Muscle layer of colon (tissue), 2 donors: ENCODE data around the gene TTC6.

Experiments used
- H3K27ac ChIP-seq: one replicate; pipeline ENCODE4 v1.7.0; 2013; ENCODE audit warnings: low read depth, mild to moderate bottlenecking, low read length, moderate library complexity
- H3K27me3 ChIP-seq, 2 donors: one replicate each; pipeline ENCODE4 v1.7.0; 2013; ENCODE audit warnings: low read length in 2 of 2, mild to moderate bottlenecking in 2 of 2; ENCODE audit not compliant: insufficient read depth in 2 of 2, control insufficient read depth in 1 of 2
- H3K36me3 ChIP-seq: one replicate; pipeline ENCODE4 v1.7.0; 2013; ENCODE audit warnings: mild to moderate bottlenecking, low read length; ENCODE audit not compliant: insufficient read depth
- H3K4me1 ChIP-seq: one replicate; pipeline ENCODE4 v1.7.0; 2013; ENCODE audit warnings: mild to moderate bottlenecking, low read length; ENCODE audit not compliant: insufficient read depth
- H3K4me3 ChIP-seq, 2 donors: one replicate each; pipeline ENCODE4 v1.7.0; 2013; ENCODE audit warnings: low read length in 2 of 2, low read depth in 1 of 2, mild to moderate bottlenecking in 1 of 2, moderate library complexity in 1 of 2
- H3K9ac ChIP-seq: one replicate; pipeline ENCODE4 v1.7.0; 2013; ENCODE audit warnings: low read length
- H3K9me3 ChIP-seq: one replicate; pipeline ENCODE4 v1.7.0; 2013; ENCODE audit warnings: mild to moderate bottlenecking, low read length
- donor health status: abdominal sarcoma.
- donor health status: Adenocarcinoma of cecum.

TTC6 gene

DNA sequence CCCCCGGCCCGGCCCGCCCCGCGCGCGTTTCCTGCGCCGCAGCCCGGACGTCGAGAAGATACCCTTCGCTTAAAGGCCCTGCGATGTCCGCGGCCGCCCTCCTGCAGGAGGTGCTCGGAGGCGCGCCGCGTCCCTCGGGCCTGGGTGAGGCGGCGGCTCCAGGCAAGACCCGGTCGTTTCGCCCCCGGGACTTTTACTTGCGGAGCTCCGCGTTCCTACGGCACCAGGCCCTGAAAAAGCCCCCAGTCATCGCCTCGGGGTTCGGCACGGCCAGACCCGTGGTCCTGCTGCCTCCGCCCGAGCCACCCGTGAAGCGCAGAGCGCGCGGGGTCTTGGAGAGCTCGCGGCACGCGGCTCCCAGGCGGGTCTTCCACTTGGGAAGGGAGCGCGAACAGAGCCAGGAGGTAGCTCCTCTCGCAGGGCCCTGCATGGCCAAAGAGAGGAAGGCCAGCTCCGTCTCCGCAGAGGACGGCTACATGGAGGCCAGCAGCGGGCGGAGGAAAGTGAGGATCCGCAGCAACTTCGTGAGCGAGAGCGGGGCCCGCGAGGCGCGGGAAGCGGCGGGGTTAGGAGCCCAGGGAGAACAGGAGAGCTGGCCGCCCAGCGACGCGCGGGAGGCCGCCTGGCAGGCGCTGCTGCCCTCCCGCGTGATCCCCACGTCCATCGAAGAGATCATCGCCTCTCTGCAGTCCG is 26.9 kb downstream of the TTC6 start:
- Histone ChIP-seq H3K27ac (no peak overlapping the region), H3K9me3 (no peaks in the 10 kb centered on the region), H3K4me3 (no peak overlapping the region)

DNA sequence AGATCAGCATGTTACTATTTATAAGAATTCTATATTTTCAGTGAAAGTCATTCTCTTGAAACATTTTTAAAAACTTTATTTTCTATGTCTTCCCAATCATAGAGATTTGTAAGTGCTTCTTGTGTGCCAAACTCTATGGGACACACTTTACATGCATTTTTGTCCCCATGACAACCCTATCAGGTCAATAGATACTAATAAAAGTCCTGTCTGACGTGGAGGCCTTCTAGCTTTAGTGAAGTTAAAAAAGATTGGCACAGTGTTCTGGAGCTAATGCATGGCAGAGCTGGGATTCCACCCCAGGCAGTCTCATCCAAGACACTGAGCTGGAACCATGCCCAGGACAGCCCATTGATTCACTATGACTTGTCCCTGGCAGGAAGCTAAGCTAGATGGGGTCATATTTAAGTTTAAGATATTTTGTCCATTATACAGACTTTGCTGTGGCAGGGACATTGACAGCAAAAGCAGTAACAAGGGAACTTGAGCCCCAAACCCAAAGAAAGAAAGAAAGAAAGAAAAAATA is 28.1 kb downstream of the TTC6 start:
- H3K36me3 ChIP-seq = no peaks in the 10 kb centered on the region
- no peaks in the 10 kb centered on the region for H3K4me1 ChIP-seq
- H3K9ac ChIP-seq = no peak overlapping the region
- H3K9me3 ChIP-seq = no peaks in the 10 kb centered on the region
- no peak overlapping the region for H3K27ac ChIP-seq
- H3K27me3 ChIP-seq = peaks cover 15 to 16% of the 10 kb centered on the region in 2 donors
- no peak overlapping the region for H3K4me3 ChIP-seq

More for the DNA sequence above, 26.9 kb downstream of the TTC6 start:
- no peaks in the 10 kb centered on the region for H3K4me1 ChIP-seq
- H3K27me3 ChIP-seq = peaks cover 15 to 16% of the 10 kb centered on the region in 2 donors
- H3K9ac ChIP-seq = no peak overlapping the region
- H3K36me3 ChIP-seq = no peaks in the 10 kb centered on the region

DNA sequence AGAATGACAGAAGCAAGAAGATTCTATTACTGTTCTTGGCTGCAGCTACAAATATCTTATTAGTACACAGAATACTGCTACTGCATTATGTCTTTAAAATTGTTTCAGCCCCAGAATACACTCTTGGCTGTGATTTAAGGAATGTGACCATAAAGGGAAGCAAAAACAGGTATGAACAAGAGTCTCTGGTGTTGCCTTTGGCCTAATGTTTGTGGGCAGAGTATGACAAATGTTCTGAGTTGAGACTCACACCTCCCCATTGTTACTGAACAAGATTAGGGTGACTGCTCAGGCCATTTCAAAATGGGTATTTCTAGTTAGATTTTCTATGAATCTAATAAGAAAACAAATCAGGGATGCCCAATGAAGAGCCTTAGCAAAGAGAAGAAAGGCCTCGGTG is 28.5 kb downstream of the TTC6 start:
- Histone ChIP-seq H3K27me3 (peaks cover 15 to 16% of the 10 kb centered on the region in 2 donors), H3K9me3 (no peaks in the 10 kb centered on the region), H3K4me1 (no peaks in the 10 kb centered on the region), H3K36me3 (no peaks in the 10 kb centered on the region), H3K4me3 (no peak overlapping the region), H3K9ac (no peak overlapping the region), H3K27ac (no peak overlapping the region)

DNA sequence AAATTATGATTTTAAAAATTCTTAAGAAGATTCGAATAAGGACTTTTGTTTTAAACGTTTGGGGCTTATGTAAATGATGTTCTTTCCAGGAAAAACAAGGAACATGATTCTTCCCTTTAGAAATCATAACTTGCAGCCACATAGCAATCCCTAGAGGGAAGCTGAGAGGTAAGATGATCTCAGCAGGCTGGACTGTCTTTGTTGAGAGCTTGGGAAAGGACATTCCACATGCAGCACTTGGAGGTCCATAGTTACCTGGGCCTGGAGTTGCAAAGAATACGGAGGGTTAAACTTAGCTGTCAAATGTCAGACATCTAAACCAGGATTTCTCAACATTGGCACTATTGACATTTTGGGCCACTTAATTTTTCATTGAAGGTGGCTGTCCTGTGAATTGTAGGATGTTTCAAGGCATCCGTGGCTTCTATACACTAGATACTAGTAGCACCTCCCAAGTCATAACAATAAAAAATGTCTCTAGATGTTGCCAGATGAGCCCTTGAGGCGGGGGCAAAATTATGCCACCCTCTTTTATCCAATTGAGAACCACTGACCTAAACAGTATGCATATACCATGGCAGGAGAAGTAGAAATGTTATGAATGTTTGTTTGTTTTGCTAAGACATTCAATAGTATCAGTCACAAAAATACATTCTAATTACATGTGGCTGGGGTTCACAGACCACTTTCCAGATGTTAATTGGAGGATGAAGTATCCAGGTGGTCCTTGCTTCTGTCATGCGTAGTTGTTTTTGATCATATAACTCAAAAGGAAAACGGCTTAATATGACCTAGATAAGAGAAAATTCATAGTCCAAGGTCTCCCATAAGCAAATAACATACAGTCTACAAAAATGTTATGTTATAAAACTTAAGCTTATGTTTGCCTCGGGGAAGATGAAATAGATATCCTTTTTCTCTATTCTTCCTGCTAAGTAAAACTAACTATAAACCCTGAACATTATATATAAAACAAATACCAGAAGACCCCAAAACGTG is 30.5 kb downstream of the TTC6 start:
- no peak overlapping the region for H3K27ac ChIP-seq
- no peak overlapping the region for H3K4me3 ChIP-seq
- no peaks in the 10 kb centered on the region for H3K9me3 ChIP-seq
- no peak overlapping the region for H3K9ac ChIP-seq
- H3K4me1 ChIP-seq = no peaks in the 10 kb centered on the region
- H3K27me3 ChIP-seq = peaks cover 11 to 16% of the 10 kb centered on the region in 2 donors
- no peaks in the 10 kb centered on the region for H3K36me3 ChIP-seq

DNA sequence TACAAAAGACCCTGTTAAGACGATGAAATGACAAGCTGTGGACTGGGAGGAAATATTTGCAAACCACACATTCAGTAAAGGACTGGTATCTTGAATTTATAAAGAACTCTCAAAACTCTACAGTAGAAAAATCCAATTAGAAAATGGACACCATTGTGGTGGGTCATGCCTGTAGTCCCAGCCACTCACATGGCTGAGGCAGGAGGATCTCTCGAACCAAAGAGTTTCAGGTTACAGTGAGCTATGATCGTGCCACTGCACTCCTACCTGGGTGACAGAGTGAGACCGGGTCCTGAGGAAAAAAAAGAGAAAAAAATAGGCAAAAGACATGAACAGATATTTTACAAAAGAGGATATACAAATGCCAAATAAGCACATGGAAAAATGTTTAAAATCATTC is 41.9 kb downstream of the TTC6 start:
- H3K27ac ChIP-seq = no peak overlapping the region
- no peaks in the 10 kb centered on the region for H3K9me3 ChIP-seq
- no peaks in the 10 kb centered on the region for H3K36me3 ChIP-seq
- no peak overlapping the region for H3K4me3 ChIP-seq
- no peaks in the 10 kb centered on the region for H3K27me3 ChIP-seq
- no peaks in the 10 kb centered on the region for H3K4me1 ChIP-seq
- no peak overlapping the region for H3K9ac ChIP-seq

DNA sequence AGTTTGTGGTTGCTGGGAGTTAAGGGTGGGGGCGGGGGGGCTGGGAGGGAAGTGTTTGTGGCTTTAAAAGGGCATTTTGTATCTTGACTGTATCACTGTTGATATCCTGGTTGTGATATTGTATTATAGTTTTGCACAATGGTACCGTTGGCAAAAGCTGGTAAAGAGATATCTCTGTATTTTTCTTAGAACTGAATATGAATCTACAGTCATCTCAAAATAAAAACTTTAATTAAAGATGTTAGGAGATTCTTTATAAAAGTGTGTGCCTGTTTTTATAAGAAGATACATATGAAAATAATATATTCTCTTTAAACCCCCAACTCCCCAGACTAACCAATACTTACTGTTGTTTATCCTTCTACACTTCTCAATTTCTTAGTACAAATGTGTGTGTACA is 43.2 kb downstream of the TTC6 start:
- no peaks in the 10 kb centered on the region for H3K9me3 ChIP-seq
- H3K27ac ChIP-seq = no peak overlapping the region
- no peak overlapping the region for H3K4me3 ChIP-seq
- H3K9ac ChIP-seq = no peak overlapping the region
- H3K27me3 ChIP-seq = no peaks in the 10 kb centered on the region
- H3K4me1 ChIP-seq = no peaks in the 10 kb centered on the region
- no peaks in the 10 kb centered on the region for H3K36me3 ChIP-seq

DNA sequence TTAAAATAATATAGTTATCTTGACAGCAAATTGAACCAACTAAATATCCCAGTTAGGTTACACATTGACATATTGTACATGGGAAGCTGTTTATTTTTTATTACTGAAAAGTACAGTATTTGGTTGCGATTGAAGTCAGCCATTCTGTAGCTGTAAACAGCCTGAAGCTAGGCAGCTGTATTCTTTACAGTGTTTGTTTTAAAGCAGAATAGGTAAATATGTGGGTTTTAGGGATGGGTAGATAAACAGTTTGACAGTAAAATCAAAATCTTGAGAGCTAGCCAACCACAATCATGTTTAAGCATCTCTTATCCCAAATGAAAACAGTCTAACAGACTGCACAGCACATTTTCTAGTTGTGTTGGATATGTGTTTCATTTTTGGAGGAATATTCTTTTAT is 45.7 kb downstream of the TTC6 start:
- H3K27me3 ChIP-seq = no peaks in the 10 kb centered on the region
- no peak overlapping the region for H3K4me3 ChIP-seq
- no peak overlapping the region for H3K9ac ChIP-seq
- H3K27ac ChIP-seq = no peak overlapping the region
- no peaks in the 10 kb centered on the region for H3K36me3 ChIP-seq
- no peaks in the 10 kb centered on the region for H3K4me1 ChIP-seq
- no peaks in the 10 kb centered on the region for H3K9me3 ChIP-seq

DNA sequence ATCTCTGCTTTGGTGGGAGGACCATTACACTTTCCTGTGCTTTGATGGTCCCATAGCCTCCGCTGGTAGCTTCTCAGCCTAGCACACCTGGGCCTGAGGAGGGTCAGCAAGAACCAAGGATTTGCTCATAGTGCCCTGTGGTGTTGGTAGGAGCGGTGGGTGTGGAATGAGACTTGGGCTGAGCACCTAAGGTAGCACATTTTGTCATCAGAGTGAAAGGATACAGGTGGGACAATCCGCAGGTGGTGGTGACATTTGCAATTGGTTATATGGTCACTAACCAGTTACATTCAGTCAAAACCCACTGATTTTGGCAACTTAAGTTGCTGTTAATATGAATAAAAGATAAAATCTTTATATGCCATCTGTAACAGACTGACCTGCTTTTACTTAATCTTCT is 46.7 kb downstream of the TTC6 start:
- no peaks in the 10 kb centered on the region for H3K36me3 ChIP-seq
- no peak overlapping the region for H3K27ac ChIP-seq
- H3K4me1 ChIP-seq = no peaks in the 10 kb centered on the region
- no peaks in the 10 kb centered on the region for H3K27me3 ChIP-seq
- no peaks in the 10 kb centered on the region for H3K9me3 ChIP-seq
- no peak overlapping the region for H3K4me3 ChIP-seq
- no peak overlapping the region for H3K9ac ChIP-seq

DNA sequence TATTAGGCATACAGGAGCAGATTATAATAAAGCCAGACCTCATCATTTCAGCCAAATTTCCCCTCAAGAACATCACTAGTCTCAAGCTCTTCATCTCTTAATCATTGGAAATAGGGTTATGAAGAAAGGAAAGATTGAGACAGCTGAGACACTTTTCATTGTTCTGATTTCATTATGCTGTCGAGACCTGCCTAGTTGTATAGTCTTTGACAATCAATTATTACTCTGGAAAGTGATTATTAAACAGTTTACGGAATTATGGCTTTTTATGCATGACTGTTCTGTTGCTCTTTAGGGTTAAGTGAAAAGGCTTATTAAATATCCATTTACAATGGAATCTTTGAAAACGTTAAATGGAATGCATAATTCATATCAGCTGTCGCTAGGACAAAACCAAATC is 48.3 kb downstream of the TTC6 start:
- Histone ChIP-seq H3K4me1 (no peaks in the 10 kb centered on the region), H3K4me3 (no peak overlapping the region), H3K9ac (no peak overlapping the region), H3K9me3 (no peaks in the 10 kb centered on the region), H3K36me3 (no peaks in the 10 kb centered on the region), H3K27ac (no peak overlapping the region), H3K27me3 (no peaks in the 10 kb centered on the region)
